ENCODE measurements around the gene ROR1. TPM values are rescaled to one million over a fixed set of nuclear protein-coding genes. Genes with fewer than 3 reads are reported as not detected.

ROR1 gene
- total and polyA plus RNA-seq, 7 donors = 0.13 to 2.8 (median 1.2) TPM

DNA sequence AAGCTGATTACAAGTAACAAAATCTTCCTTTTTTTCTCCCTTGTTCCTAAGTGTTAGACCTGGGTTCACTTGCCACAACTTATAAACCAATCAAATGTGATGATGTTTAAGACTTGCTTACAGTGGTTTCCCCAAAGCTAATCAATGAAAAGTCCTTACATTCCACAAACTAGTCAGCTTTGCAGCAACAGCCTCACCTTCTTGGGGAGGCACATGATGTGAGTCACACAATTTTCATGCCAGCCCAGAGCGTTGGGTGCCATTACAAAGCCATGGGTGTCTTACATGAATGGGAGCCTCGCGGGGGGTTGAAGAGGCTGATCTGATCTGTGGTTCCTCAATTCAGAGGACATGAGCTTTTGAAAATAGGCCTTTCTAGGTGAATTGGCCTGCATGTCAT, 338.0 kb downstream of the ROR1 start:
- no peaks in the 10 kb centered on the region for H3K36me3 ChIP-seq (ENCODE audit: insufficient read depth in 1 of 2, low read depth in 1 of 2)
- intact Hi-C loops (cut with DNase I) = no loop called here
- H3K27me3 ChIP-seq (ENCODE audit: insufficient read depth in 3 of 3, low read length in 2 of 3) = peaks cover 0 to 3% (median 0%) of the 10 kb centered on the region in 3 donors
- DNase-seq = no peak
- no peak overlapping the region for H3K27ac ChIP-seq
- H3K4me1 ChIP-seq = no peaks in the 10 kb centered on the region
- ATAC-seq = no peak
- TF ChIP-seq, protein P1, sequence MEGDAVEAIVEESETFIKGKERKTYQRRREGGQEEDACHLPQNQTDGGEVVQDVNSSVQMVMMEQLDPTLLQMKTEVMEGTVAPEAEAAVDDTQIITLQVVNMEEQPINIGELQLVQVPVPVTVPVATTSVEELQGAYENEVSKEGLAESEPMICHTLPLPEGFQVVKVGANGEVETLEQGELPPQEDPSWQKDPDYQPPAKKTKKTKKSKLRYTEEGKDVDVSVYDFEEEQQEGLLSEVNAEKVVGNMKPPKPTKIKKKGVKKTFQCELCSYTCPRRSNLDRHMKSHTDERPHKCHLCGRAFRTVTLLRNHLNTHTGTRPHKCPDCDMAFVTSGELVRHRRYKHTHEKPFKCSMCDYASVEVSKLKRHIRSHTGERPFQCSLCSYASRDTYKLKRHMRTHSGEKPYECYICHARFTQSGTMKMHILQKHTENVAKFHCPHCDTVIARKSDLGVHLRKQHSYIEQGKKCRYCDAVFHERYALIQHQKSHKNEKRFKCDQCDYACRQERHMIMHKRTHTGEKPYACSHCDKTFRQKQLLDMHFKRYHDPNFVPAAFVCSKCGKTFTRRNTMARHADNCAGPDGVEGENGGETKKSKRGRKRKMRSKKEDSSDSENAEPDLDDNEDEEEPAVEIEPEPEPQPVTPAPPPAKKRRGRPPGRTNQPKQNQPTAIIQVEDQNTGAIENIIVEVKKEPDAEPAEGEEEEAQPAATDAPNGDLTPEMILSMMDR (IDR thresholded peaks at IDR 0.05) = no peak
- WGBS, 3 donors = 62 to 86% (median 82%) methylated on average over 3 of the region's 3 CpGs
- no peaks in the 10 kb centered on the region for H3K9me3 ChIP-seq
- no peak overlapping the region for H3K4me3 ChIP-seq

DNA sequence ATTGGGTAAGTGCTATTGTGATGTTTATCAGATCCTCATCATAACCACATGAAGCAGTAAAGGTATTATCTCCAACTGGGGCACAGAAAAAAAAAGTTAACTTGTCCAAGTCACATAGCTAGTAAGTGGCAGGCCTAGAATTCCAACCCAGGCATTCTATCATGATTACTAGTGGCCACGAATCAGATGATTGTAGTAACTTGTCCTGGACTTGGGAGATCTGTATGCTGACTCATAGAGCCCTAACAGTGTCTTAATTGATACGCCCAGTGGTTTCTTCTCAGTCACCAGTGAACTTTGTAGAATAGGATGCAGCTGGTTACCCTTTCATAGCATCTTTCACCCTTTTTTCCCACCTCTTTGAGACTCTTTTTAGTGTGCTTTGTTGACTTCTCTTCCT, 338.5 kb downstream of the ROR1 start:
- DNase-seq (no peak), ATAC-seq (no peak)
- Histone ChIP-seq H3K9me3 (no peaks in the 10 kb centered on the region), H3K36me3 (ENCODE audit: insufficient read depth in 1 of 2, low read depth in 1 of 2) (no peaks in the 10 kb centered on the region), H3K27me3 (ENCODE audit: insufficient read depth in 3 of 3, low read length in 2 of 3) (no peaks in the 10 kb centered on the region), H3K27ac (no peak overlapping the region), H3K4me3 (no peak overlapping the region), H3K4me1 (no peaks in the 10 kb centered on the region)
- intact Hi-C loops (cut with DNase I) = no loop called here
- TF ChIP-seq, protein P1 (IDR thresholded peaks at IDR 0.05) = no peak
- 84 to 90% (median 89%) methylated on average over 2 of the region's 2 CpGs for WGBS, 3 donors

DNA sequence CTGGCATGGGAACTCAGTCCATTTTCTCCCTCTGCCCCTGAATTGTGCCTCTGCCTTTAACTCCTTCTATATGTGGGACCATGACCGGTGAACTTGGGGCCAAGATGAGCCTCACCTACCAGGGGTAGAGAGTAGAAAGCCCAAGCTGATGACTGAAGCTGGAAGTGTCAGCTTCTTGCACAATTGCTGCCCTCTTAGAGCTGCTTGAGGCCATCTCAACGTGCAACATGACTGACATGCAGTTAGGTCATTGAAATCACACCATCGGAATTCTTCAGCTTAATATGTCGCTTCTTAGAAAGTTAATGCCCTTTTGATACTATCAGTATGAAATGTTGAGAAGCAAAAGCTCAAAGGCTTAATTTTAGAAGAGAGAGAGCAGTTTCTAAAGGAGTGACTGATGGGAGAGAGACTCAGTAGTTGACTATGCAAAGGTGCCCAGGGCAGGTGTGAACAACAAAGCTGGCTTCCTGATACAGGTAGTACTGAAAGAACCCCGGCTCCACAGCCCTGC, 340.3 kb downstream of the ROR1 start:
- ATAC-seq (no peak), DNase-seq (no peak)
- H3K27ac ChIP-seq = no peak overlapping the region
- H3K36me3 ChIP-seq (ENCODE audit: insufficient read depth in 1 of 2, low read depth in 1 of 2) = no peaks in the 10 kb centered on the region
- H3K4me1 ChIP-seq = no peaks in the 10 kb centered on the region
- WGBS, 3 donors = 82 to 86% (median 84%) methylated on average over 5 of the region's 5 CpGs
- intact Hi-C loops (cut with DNase I) = no loop called here
- no peaks in the 10 kb centered on the region for H3K9me3 ChIP-seq
- TF ChIP-seq, protein P1 (IDR thresholded peaks at IDR 0.05) = no peak
- H3K27me3 ChIP-seq (ENCODE audit: insufficient read depth in 3 of 3, low read length in 2 of 3) = no peaks in the 10 kb centered on the region
- no peak overlapping the region for H3K4me3 ChIP-seq

DNA sequence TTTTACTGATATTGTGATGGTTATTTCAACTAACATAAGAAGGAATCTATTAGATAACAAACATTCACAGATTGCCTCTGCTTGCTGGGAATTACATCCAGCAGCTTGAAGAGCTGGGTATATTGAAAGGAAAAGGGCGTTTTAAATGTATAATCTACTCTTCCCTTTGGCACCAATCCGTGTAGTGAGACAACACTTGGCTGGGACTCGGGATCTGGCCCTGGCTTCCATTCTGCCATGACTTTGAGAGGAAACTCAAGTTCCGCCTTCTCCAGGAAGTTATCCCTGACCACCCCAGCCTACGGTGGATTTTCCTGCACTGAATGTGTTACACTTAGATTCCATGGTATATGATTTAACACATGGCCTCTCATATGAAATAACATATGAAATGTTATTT, 342.7 kb downstream of the ROR1 start:
- TF ChIP-seq, protein P1 (IDR thresholded peaks at IDR 0.05) = no peak
- ATAC-seq (no peak), DNase-seq (no peak)
- Histone ChIP-seq H3K27ac (no peak overlapping the region), H3K27me3 (ENCODE audit: insufficient read depth in 3 of 3, low read length in 2 of 3) (no peaks in the 10 kb centered on the region), H3K9me3 (no peaks in the 10 kb centered on the region), H3K4me1 (no peaks in the 10 kb centered on the region), H3K4me3 (no peak overlapping the region), H3K36me3 (ENCODE audit: insufficient read depth in 1 of 2, low read depth in 1 of 2) (no peaks in the 10 kb centered on the region)
- WGBS, 3 donors = 39 to 50% (median 47%) methylated on average over 5 of the region's 5 CpGs
- intact Hi-C loops (cut with DNase I) = no loop called here

DNA sequence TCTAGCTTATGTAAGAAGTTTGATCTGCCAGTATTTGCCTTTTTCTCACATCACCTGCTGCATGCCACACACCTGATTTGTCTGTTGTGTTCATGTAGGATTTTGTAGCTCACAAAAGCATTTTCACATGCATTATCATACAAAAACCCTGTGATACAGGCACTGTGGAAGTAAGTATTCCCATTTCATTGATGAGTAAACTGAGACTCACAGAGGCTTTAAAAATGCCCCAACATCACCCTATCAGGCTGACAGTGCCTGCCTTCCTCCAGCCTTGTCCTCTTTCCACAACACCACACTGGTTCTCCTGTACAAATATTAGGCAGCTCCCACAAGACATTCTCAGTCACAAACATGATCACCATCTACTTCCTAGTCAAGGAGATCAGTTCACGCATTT, 343.7 kb downstream of the ROR1 start:
- whole genome bisulfite sequencing, 3 donors = 97 to 100% (median 100%) methylated on average over 1 of the region's 1 CpG
- Histone ChIP-seq H3K36me3 (ENCODE audit: insufficient read depth in 1 of 2, low read depth in 1 of 2) (no peaks in the 10 kb centered on the region), H3K9me3 (no peaks in the 10 kb centered on the region), H3K4me3 (no peak overlapping the region), H3K27ac (no peak overlapping the region), H3K27me3 (ENCODE audit: insufficient read depth in 3 of 3, low read length in 2 of 3) (no peaks in the 10 kb centered on the region), H3K4me1 (no peaks in the 10 kb centered on the region)
- intact Hi-C loops (cut with DNase I) = no loop called here
- no peak for ATAC-seq
- DNase-seq = no peak
- TF ChIP-seq, protein P1 (IDR thresholded peaks at IDR 0.05) = no peak
